ENCODE results near the gene CANT1. TPM values are rescaled to one million over a fixed set of nuclear protein-coding genes. Genes with fewer than 3 reads are reported as not detected.

Gene CANT1
- total RNA-seq, 1 donor from 2014 or later = 72.1 TPM

DNA sequence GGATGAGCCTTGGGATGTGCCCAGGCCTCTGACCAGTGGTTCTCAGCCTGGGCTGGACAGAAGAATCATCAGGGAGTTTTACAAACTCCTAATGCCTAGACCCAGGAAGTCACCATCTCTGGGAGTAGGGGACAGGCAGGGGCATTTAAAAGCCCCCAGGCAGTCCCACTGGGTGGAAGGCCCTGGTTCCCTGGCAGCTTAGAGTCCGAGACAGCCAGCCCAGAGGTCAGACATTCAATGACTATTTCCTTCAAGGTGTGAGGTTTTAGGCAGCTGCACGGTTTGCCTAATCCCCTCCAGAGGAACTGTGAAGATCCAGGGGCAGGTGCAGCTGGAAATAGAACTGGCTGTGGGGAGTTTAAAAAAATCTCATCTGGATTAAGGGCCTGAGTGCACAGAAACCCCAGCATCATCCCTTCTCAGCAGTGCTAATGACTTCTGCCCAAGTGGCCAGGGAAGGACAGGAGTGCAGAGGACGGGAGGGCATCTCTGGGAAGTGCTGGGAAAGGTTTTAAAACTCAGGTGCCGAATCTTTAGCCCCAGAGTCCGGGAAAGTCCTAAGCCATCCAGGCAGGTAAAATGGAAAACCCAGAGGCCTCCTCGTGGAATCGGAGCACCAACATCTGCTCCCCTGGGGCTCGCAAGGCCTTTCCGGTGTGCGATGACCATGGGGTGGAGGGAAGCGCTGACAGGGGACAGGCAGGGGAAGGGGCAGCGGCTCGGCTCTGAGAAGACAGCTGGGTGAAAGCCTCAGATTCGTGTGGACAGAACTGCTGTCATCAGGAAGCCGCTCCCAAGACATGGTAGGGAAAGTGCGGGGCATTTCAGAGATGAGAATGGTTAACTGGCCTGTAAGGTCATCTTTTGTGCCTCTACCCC lies 28.3 kb downstream of the CANT1 start:
- Histone ChIP-seq H3K9ac (ENCODE audit: low read length) (no peak overlapping the region), H3K36me3 (ENCODE audit: insufficient read depth, low read length) (no peaks in the 10 kb centered on the region), H3K27me3 (ENCODE audit: insufficient read depth, low read length) (no peaks in the 10 kb centered on the region), H3K4me1 (ENCODE audit: insufficient read depth, low read length) (peaks cover 20% of the 10 kb centered on the region), H3K4me3 (ENCODE audit: insufficient read depth, low read depth, low read length) (no peak overlapping the region), H3K27ac (ENCODE audit: low read depth, low read length) (no peak overlapping the region), H3K9me3 (ENCODE audit: insufficient read depth, low read depth, low read length) (no peaks in the 10 kb centered on the region), H3K79me2 (ENCODE audit: insufficient read depth, low read length) (peaks cover 20% of the 10 kb centered on the region), H2AFZ (ENCODE audit: low read depth, low read length) (no peak overlapping the region), H3K4me2 (ENCODE audit: low read length) (no peak overlapping the region), H4K20me1 (ENCODE audit: insufficient read depth, low read length) (no peaks in the 10 kb centered on the region)
- H3K27me3 Mint-ChIP-seq (ENCODE audit: low read depth, unreplicated experiment) = no peaks in the 10 kb centered on the region
- no peak for TF ChIP-seq EZH2 (IDR thresholded peaks at IDR 0.05; ENCODE audit: insufficient read depth, low read length)
- TF ChIP-seq, protein P1, sequence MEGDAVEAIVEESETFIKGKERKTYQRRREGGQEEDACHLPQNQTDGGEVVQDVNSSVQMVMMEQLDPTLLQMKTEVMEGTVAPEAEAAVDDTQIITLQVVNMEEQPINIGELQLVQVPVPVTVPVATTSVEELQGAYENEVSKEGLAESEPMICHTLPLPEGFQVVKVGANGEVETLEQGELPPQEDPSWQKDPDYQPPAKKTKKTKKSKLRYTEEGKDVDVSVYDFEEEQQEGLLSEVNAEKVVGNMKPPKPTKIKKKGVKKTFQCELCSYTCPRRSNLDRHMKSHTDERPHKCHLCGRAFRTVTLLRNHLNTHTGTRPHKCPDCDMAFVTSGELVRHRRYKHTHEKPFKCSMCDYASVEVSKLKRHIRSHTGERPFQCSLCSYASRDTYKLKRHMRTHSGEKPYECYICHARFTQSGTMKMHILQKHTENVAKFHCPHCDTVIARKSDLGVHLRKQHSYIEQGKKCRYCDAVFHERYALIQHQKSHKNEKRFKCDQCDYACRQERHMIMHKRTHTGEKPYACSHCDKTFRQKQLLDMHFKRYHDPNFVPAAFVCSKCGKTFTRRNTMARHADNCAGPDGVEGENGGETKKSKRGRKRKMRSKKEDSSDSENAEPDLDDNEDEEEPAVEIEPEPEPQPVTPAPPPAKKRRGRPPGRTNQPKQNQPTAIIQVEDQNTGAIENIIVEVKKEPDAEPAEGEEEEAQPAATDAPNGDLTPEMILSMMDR (IDR thresholded peaks at IDR 0.05; ENCODE audit: insufficient read depth, low read depth, low read length) = no peak
- no peak overlapping the region for H3K4me3 Mint-ChIP-seq (ENCODE audit: unreplicated experiment)
- DNase-seq (ENCODE audit: low read depth) = no peak
- H3K36me3 Mint-ChIP-seq (ENCODE audit: low read depth, unreplicated experiment) = no peaks in the 10 kb centered on the region
- no peak for FAIRE-seq
- no peak overlapping the region for H3K27ac Mint-ChIP-seq (ENCODE audit: unreplicated experiment)
- no peaks in the 10 kb centered on the region for H3K4me1 Mint-ChIP-seq (ENCODE audit: low read depth, unreplicated experiment)
- no peaks in the 10 kb centered on the region for H3K9me3 Mint-ChIP-seq (ENCODE audit: unreplicated experiment)

DNA sequence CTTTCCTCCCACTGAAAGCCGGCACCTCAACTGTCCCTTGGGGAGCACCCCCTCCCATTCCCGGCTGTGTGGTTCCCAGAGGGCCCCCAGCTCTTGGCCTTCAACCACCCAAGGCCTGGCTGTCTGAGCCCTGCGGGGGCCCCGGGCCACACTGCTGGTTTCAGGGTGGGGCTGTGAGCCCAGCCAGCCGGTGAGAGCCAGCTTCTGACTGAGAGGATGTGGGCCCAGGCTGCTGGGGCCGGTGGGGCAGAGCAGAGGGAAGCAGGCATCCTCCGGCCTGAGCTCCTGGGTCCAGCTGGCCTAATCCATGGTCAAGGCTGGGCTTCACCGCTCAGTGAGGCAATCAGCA lies 29.0 kb downstream of the CANT1 start:
- H3K4me3 Mint-ChIP-seq (ENCODE audit: unreplicated experiment) = no peak overlapping the region
- Histone ChIP-seq H3K9ac (ENCODE audit: low read length) (no peak overlapping the region), H3K27me3 (ENCODE audit: insufficient read depth, low read length) (no peaks in the 10 kb centered on the region), H3K4me3 (ENCODE audit: insufficient read depth, low read depth, low read length) (no peak overlapping the region), H4K20me1 (ENCODE audit: insufficient read depth, low read length) (no peaks in the 10 kb centered on the region), H3K4me1 (ENCODE audit: insufficient read depth, low read length) (peaks cover 20% of the 10 kb centered on the region), H3K36me3 (ENCODE audit: insufficient read depth, low read length) (no peaks in the 10 kb centered on the region), H3K4me2 (ENCODE audit: low read length) (no peak overlapping the region), H3K79me2 (ENCODE audit: insufficient read depth, low read length) (peaks cover 20% of the 10 kb centered on the region), H3K9me3 (ENCODE audit: insufficient read depth, low read depth, low read length) (no peaks in the 10 kb centered on the region), H2AFZ (ENCODE audit: low read depth, low read length) (no peak overlapping the region), H3K27ac (ENCODE audit: low read depth, low read length) (no peak overlapping the region)
- no peak for FAIRE-seq
- no peaks in the 10 kb centered on the region for H3K27me3 Mint-ChIP-seq (ENCODE audit: low read depth, unreplicated experiment)
- H3K4me1 Mint-ChIP-seq (ENCODE audit: low read depth, unreplicated experiment) = no peaks in the 10 kb centered on the region
- H3K36me3 Mint-ChIP-seq (ENCODE audit: low read depth, unreplicated experiment) = no peaks in the 10 kb centered on the region
- no peak for TF ChIP-seq EZH2 (IDR thresholded peaks at IDR 0.05; ENCODE audit: insufficient read depth, low read length)
- TF ChIP-seq, protein P1 (IDR thresholded peaks at IDR 0.05; ENCODE audit: insufficient read depth, low read depth, low read length) = no peak
- H3K27ac Mint-ChIP-seq (ENCODE audit: unreplicated experiment) = no peak overlapping the region
- no peak for DNase-seq (ENCODE audit: low read depth)
- no peaks in the 10 kb centered on the region for H3K9me3 Mint-ChIP-seq (ENCODE audit: unreplicated experiment)

All from astrocyte (in vitro differentiated cells and primary cell).